H1 (cell line): Measurements from ENCODE around the gene DNAAF3. TPM values are rescaled to one million over a fixed set of nuclear protein-coding genes. Genes with fewer than 3 reads are reported as not detected.
A peak's percentile ranks its signal among the peaks of the same experiment; 100 is the strongest.

ENCODE experiments used
- CTCF ChIA-PET: fragments of 300-600 bp; sonication (Branson Sonifier 250); formaldehyde crosslinking; loops from one replicate; lab custom pipeline; 2021; ENCODE audit not compliant: partially characterized antibody; lab: Charles Lee
- POLR2A ChIA-PET: fragments of 300-600 bp; sonication (Branson Sonifier 250); formaldehyde crosslinking; loops from one replicate; lab custom pipeline; 2021; ENCODE audit warnings: inconsistent platforms; ENCODE audit not compliant: partially characterized antibody; lab: Charles Lee
- DNase-seq, 2 experiments: peaks; one replicate each; pipeline versions ENCODE4 v3.0.0 to v3.0.0-alpha.2; 2010 to 2022; ENCODE audit warnings: low spot score in 2 of 2, low read depth in 1 of 2, mixed read lengths in 1 of 2
- FAIRE-seq: peaks from 2 replicates; lab custom pipeline; 2011; peaks lifted over from hg19 to GRCh38; lab: Jason Lieb, UNC
- H2AFZ ChIP-seq: 2 replicates; pipeline ENCODE4 v1.8.1; 2012; ENCODE audit warnings: low read length, inconsistent platforms
- H2AK5ac ChIP-seq: 2 replicates; pipeline ENCODE4 v1.6.1; 2013; ENCODE audit warnings: low read depth, low read length
- H2BK120ac ChIP-seq: replicated peaks from 2 replicates; pipeline ENCODE3; 2013; ENCODE audit warnings: low read depth, low read length, inconsistent platforms
- H2BK12ac ChIP-seq: 2 replicates; pipeline ENCODE4 v1.6.1; 2013; ENCODE audit warnings: low read depth, low read length
- H2BK15ac ChIP-seq: 2 replicates; pipeline ENCODE4 v1.6.1; 2013; ENCODE audit warnings: low read length
- H2BK20ac ChIP-seq: 2 replicates; pipeline ENCODE4 v1.6.1; 2013; ENCODE audit warnings: low read length
- H2BK5ac ChIP-seq: 2 replicates; pipeline ENCODE4 v1.6.1; 2013; ENCODE audit warnings: low read depth, low read length
- H3K14ac ChIP-seq: 2 replicates; pipeline ENCODE4 v1.6.1; 2013; ENCODE audit warnings: inconsistent platforms; ENCODE audit not compliant: insufficient read length
- H3K18ac ChIP-seq: 2 replicates; pipeline ENCODE4 v1.6.1; 2013; ENCODE audit warnings: low read length; ENCODE audit errors: extremely low read depth
- H3K23ac ChIP-seq: 2 replicates; pipeline ENCODE4 v1.6.1; 2013; ENCODE audit warnings: inconsistent platforms; ENCODE audit not compliant: insufficient read length
- H3K23me2 ChIP-seq: 2 replicates; pipeline ENCODE4 v1.6.1; 2013; ENCODE audit warnings: low read depth, low read length
- H3K27ac ChIP-seq: 2 replicates; pipeline ENCODE4 v1.6.1; 2011; ENCODE audit warnings: low read depth, low read length, inconsistent platforms
- H3K27me3 ChIP-seq, 4 experiments: replicated peaks in 1 of 4; 1 replicate in 1 of 4; 2 replicates in 3 of 4; pipeline versions ENCODE4 v1.6.1 to v1.8.1; 2011 to 2013; ENCODE audit warnings: low read length in 3 of 4, mild to moderate bottlenecking in 3 of 4, inconsistent platforms in 2 of 4, mixed read lengths in 2 of 4, moderate library complexity in 1 of 4; ENCODE audit not compliant: control insufficient read depth in 3 of 4, insufficient read depth in 3 of 4; ENCODE audit errors: extremely low read depth in 1 of 4
- H3K36me3 ChIP-seq, 4 experiments: 2 replicates each; pipeline versions ENCODE4 v1.6.1 to v1.8.1; 2011 to 2013; ENCODE audit warnings: mild to moderate bottlenecking in 4 of 4, low read length in 3 of 4, moderate library complexity in 2 of 4, control low read depth in 1 of 4, inconsistent platforms in 1 of 4; ENCODE audit not compliant: insufficient read depth in 4 of 4, control insufficient read depth in 2 of 4
- H3K4ac ChIP-seq: replicated peaks from 2 replicates; pipeline ENCODE3; 2013; ENCODE audit warnings: low read length, low read depth, mixed read lengths, inconsistent platforms; ENCODE audit not compliant: insufficient read length
- H3K4me1 ChIP-seq, 4 experiments: replicated peaks in 1 of 4; 1 replicate in 1 of 4; 2 replicates in 3 of 4; pipeline versions ENCODE4 v1.6.1 to v1.8.1; 2011 to 2013; ENCODE audit warnings: low read length in 3 of 4, inconsistent platforms in 2 of 4, mixed read lengths in 1 of 4; ENCODE audit not compliant: insufficient read depth in 4 of 4, control insufficient read depth in 3 of 4
- H3K4me2 ChIP-seq, 2 experiments: 2 replicates each; pipeline versions ENCODE4 v1.6.1 to v1.8.1; 2011 to 2013; ENCODE audit warnings: low read depth in 2 of 2, low read length in 2 of 2, control low read depth in 1 of 2, inconsistent platforms in 1 of 2, mild to moderate bottlenecking in 1 of 2; ENCODE audit not compliant: insufficient read depth in 1 of 2
- H3K4me3 ChIP-seq, 4 experiments: fragments of 200-600, 300-600 bp in 1 of 4; sonication (generic), shearing (Covaris generic), sonication (Bioruptor Twin) in 1 of 4; 2 replicates each; pipeline versions ENCODE4 v1.5.1 to v1.8.1; 2011 to 2016; ENCODE audit warnings: low read length in 4 of 4, low read depth in 3 of 4, control low read depth in 2 of 4, inconsistent platforms in 2 of 4, mild to moderate bottlenecking in 2 of 4, mixed read lengths in 1 of 4, moderate library complexity in 1 of 4; ENCODE audit not compliant: insufficient read depth in 2 of 4; ENCODE audit errors: extremely low read depth in 1 of 4
- H3K56ac ChIP-seq: replicated peaks from 2 replicates; pipeline ENCODE3; 2013; ENCODE audit warnings: low read depth, mild to moderate bottlenecking, mixed read lengths, low read length, inconsistent platforms; ENCODE audit not compliant: insufficient read length
- H3K79me1 ChIP-seq: 2 replicates; pipeline ENCODE4 v1.6.1; 2013; ENCODE audit warnings: low read depth, low read length, control low read depth
- H3K79me2 ChIP-seq, 2 experiments: 2 replicates each; pipeline versions ENCODE4 v1.6.1 to v1.8.1; 2012 to 2013; ENCODE audit warnings: low read length in 2 of 2, mild to moderate bottlenecking in 2 of 2, inconsistent platforms in 1 of 2; ENCODE audit not compliant: insufficient read depth in 2 of 2, control insufficient read depth in 1 of 2
- H3K9ac ChIP-seq, 4 experiments: replicated peaks in 1 of 4; 1 replicate in 1 of 4; 2 replicates in 3 of 4; pipeline versions ENCODE4 v1.6.1 to v1.8.1; 2011 to 2013; ENCODE audit warnings: low read depth in 3 of 4, low read length in 3 of 4, control low read depth in 2 of 4, mild to moderate bottlenecking in 2 of 4, moderate library complexity in 2 of 4, inconsistent platforms in 1 of 4; ENCODE audit errors: extremely low read depth in 1 of 4
- H3K9me3 ChIP-seq, 2 experiments: 2 replicates each; pipeline versions ENCODE4 v1.6.1 to v1.8.1; 2012 to 2013; ENCODE audit warnings: mild to moderate bottlenecking in 2 of 2, moderate library complexity in 2 of 2, control low read depth in 1 of 2, inconsistent platforms in 1 of 2, low read depth in 1 of 2, low read length in 1 of 2, mixed read lengths in 1 of 2; ENCODE audit not compliant: insufficient read depth in 2 of 2
- H4K20me1 ChIP-seq, 2 experiments: replicated peaks in 1 of 2; 2 replicates each; pipeline versions ENCODE3 to v1.8.1; 2011 to 2013; ENCODE audit warnings: inconsistent platforms in 2 of 2, low read length in 2 of 2, mild to moderate bottlenecking in 1 of 2; ENCODE audit not compliant: insufficient read depth in 2 of 2, control insufficient read depth in 1 of 2
- H4K5ac ChIP-seq: 2 replicates; pipeline ENCODE4 v1.6.1; 2013; ENCODE audit warnings: low read length, low read depth, mixed read lengths, inconsistent platforms; ENCODE audit not compliant: insufficient read length
- H4K8ac ChIP-seq: 2 replicates; pipeline ENCODE4 v1.8.0; 2013; ENCODE audit warnings: mild to moderate bottlenecking, moderate library complexity, low read length, inconsistent platforms; ENCODE audit not compliant: insufficient read depth; ENCODE audit errors: extremely low read depth
- H4K91ac ChIP-seq: replicated peaks from 2 replicates; pipeline ENCODE3; 2013; ENCODE audit warnings: low read length, mixed read lengths, inconsistent platforms; ENCODE audit not compliant: insufficient read length
- E2F6 ChIP-seq: IDR thresholded peaks from 2 replicates; pipeline ENCODE4 v1.6.1; 2012; ENCODE audit warnings: inconsistent platforms
- GABPA ChIP-seq: IDR thresholded peaks from 2 replicates; pipeline ENCODE4 v1.6.1; 2011; ENCODE audit warnings: mild to moderate bottlenecking, low read length, moderate library complexity, borderline replicate concordance; ENCODE audit not compliant: insufficient read depth
- HDAC2 ChIP-seq, 2 experiments: fragments of 300-600 bp in 1 of 2; sonication (generic) in 1 of 2; IDR thresholded peaks; 2 replicates each; pipeline ENCODE4 v1.6.1; 2011 to 2012; ENCODE audit warnings: low read depth in 2 of 2, low read length in 2 of 2, mild to moderate bottlenecking in 2 of 2, moderate library complexity in 2 of 2, borderline replicate concordance in 1 of 2, inconsistent platforms in 1 of 2
- MAFK ChIP-seq: IDR thresholded peaks from 2 replicates; pipeline ENCODE4 v1.6.1; 2012; ENCODE audit warnings: low read depth, mild to moderate bottlenecking, improper control_type of control experiment, low read length
- RAD21 ChIP-seq, 2 experiments: IDR thresholded peaks in 1 of 2; conservative IDR thresholded peaks in 1 of 2; 2 replicates each; pipeline ENCODE4 v1.6.1; 2011; ENCODE audit warnings: low read depth in 2 of 2, low read length in 2 of 2, improper control_type of control experiment in 1 of 2, inconsistent platforms in 1 of 2, mild to moderate bottlenecking in 1 of 2, moderate library complexity in 1 of 2
- SUZ12 ChIP-seq: fragments of 200-600 bp; sonication (generic); IDR thresholded peaks from 2 replicates; pipeline ENCODE4 v1.6.1; 2012; ENCODE audit warnings: mild to moderate bottlenecking, inconsistent platforms, low read length, moderate library complexity, mixed read lengths
- TBP ChIP-seq: IDR thresholded peaks from 2 replicates; pipeline ENCODE4 v1.6.1; 2011; ENCODE audit warnings: low read depth, low read length, improper control_type of control experiment
- TCF12 ChIP-seq: IDR thresholded peaks from 2 replicates; pipeline ENCODE4 v1.6.1; 2011; ENCODE audit warnings: low read depth, mild to moderate bottlenecking, low read length
- YY1 ChIP-seq: IDR thresholded peaks from 2 replicates; pipeline ENCODE4 v1.6.1; 2011; ENCODE audit warnings: low read depth, mild to moderate bottlenecking, low read length
- WGBS, 2 experiments: shearing (Covaris generic) in 1 of 2; methylation state at CpG; one replicate each; pipeline versions ENCODE4 v1.1.6 to v1.1.7; 2013 to 2015; ENCODE audit warnings: low lambda C conversion rate in 2 of 2, mixed read lengths in 2 of 2, inconsistent platforms in 1 of 2, low coverage in 1 of 2, missing lambda C conversion rate in 1 of 2; ENCODE audit not compliant: insufficient replicate concordance in 2 of 2, insufficient coverage in 1 of 2, insufficient read length in 1 of 2; ENCODE audit errors: extremely low coverage in 1 of 2, missing lambda C conversion rate in 1 of 2; 5-methylcytosine and 5-hydroxymethylcytosine counted together
- polyA plus RNA-seq, 7 experiments: library from polyadenylated mRNA; depleted of rRNA in 3 of 7; stranded (reverse) in 5 of 7; unstranded in 2 of 7; fragments of >200 nt in 5 of 7; fragments of 200-250 nt in 2 of 7; gene quantifications; 1 replicate in 5 of 7; 2 replicates in 1 of 7; 4 replicates in 1 of 7; pipeline versions ENCODE4 v1.2.1 to v1.2.3, GENCODE V29; 2011 to 2013; ENCODE audit warnings: missing spikeins in 2 of 7, mixed read lengths in 2 of 7
- total RNA-seq: library from RNA; stranded (reverse); fragmentation: NEBNext Ultra II Directional; extraction: Animal tissue kit (Norgen Biotek cat#: 25700); gene quantifications from 2 replicates; pipeline ENCODE4 v1.2.1, GENCODE V29; 2021
- TF ChIP-seq, protein P1 (sequence below), 3 experiments: IDR thresholded peaks; 1 replicate in 2 of 3; 2 replicates in 1 of 3; pipeline versions ENCODE4 v1.5.1 to v1.6.1; 2011; ENCODE audit warnings: low read length in 3 of 3, mild to moderate bottlenecking in 3 of 3, inconsistent platforms in 2 of 3, low read depth in 1 of 3, moderate library complexity in 1 of 3; ENCODE audit not compliant: insufficient read depth in 1 of 3; ENCODE audit errors: control extremely low read depth in 1 of 3

Gene DNAAF3
- total and polyA plus RNA-seq, 2 of the 8 experiments (the other 6 are each of a cell fraction or from before 2014, with no cell fraction given) = 5.4 to 8.0 TPM

DNA sequence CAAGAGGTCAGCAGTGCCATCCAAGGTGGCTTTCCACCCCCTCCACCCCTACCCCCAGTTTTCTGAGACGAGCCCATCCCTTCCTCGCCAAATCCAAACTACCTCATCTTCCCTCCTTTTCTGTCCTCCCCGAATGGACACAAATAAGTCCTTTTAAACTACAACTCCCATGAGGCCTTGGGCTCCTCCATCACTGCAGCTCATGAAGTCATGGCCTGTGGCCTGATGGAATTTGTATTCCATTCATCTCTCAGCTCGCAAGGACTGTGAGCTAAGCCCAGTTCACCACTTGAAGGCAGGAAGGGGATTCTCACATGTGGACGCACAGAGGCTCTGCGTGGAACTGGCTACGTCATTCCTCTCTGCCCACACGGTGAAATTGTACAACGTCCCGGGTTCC, 30.4 kb upstream of the DNAAF3 start:
- Histone ChIP-seq H3K9ac (no peak overlapping the region), H2AK5ac (no peak overlapping the region), H4K8ac (no peak overlapping the region; the same call in 1 of the 2 replicates), H4K20me1 (no peaks in the 10 kb centered on the region), H3K79me2 (no peaks in the 10 kb centered on the region), H3K79me1 (no peaks in the 10 kb centered on the region), H2BK20ac (no peak overlapping the region), H2BK120ac (no peak overlapping the region), H3K4ac (no peak overlapping the region), H3K4me1 (no peaks in the 10 kb centered on the region), H3K18ac (no peak overlapping the region), H3K27me3 (no peaks in the 10 kb centered on the region), H4K91ac (no peak overlapping the region), H3K27ac (no peak overlapping the region), H3K4me2 (no peak overlapping the region), H3K23me2 (no peaks in the 10 kb centered on the region; the same call in 1 of the 2 replicates), H3K23ac (no peak overlapping the region), H4K5ac (no peak overlapping the region), H3K36me3 (no peaks in the 10 kb centered on the region), H2BK12ac (no peak overlapping the region), H2BK15ac (no peak overlapping the region), H2BK5ac (no peak overlapping the region), H2AFZ (no peak overlapping the region), H3K14ac (no peak overlapping the region), H3K56ac (no peak overlapping the region), H3K4me3 (no peak overlapping the region), H3K9me3 (no peaks in the 10 kb centered on the region)
- no peak for FAIRE-seq
- POLR2A ChIA-PET = no interaction called here
- DNase-seq = no peak
- 86% methylated on average over 10 of the region's 10 CpGs; no CpG with 5 or more reads in 1 of the 2 experiments for WGBS, 2 experiments
- CTCF ChIA-PET = interaction anchor here (0.7 to 1.7 kb wide), 3 partner anchors 31 to 296 kb away, joined by 3 to 6 read pairs (median 4); partner anchors contain the start of gene DNAAF3
- TF ChIP-seq TCF12 = no peak
- TF ChIP-seq, protein P1, sequence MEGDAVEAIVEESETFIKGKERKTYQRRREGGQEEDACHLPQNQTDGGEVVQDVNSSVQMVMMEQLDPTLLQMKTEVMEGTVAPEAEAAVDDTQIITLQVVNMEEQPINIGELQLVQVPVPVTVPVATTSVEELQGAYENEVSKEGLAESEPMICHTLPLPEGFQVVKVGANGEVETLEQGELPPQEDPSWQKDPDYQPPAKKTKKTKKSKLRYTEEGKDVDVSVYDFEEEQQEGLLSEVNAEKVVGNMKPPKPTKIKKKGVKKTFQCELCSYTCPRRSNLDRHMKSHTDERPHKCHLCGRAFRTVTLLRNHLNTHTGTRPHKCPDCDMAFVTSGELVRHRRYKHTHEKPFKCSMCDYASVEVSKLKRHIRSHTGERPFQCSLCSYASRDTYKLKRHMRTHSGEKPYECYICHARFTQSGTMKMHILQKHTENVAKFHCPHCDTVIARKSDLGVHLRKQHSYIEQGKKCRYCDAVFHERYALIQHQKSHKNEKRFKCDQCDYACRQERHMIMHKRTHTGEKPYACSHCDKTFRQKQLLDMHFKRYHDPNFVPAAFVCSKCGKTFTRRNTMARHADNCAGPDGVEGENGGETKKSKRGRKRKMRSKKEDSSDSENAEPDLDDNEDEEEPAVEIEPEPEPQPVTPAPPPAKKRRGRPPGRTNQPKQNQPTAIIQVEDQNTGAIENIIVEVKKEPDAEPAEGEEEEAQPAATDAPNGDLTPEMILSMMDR (IDR thresholded peaks at IDR 0.05; ENCODE audit: control extremely low read depth in 1 of 3, insufficient read depth in 1 of 3, low read depth in 1 of 3, low read length in 3 of 3) = no peak
- TF ChIP-seq SUZ12 = no peak
- TF ChIP-seq YY1 = 0 out of 2 replicates have a peak, but pooled peaks have one; percentile 20
- no peak for TF ChIP-seq RAD21 (IDR thresholded peaks at IDR 0.05 in 1 of 2, conservative IDR thresholded peaks at IDR 0.05 in 1 of 2; ENCODE audit: low read depth in 2 of 2, low read length in 2 of 2)
- no peak for TF ChIP-seq MAFK
- no peak for TF ChIP-seq HDAC2 (IDR thresholded peaks at IDR 0.05; ENCODE audit: borderline replicate concordance in 1 of 2, low read depth in 2 of 2, low read length in 2 of 2)
- TF ChIP-seq TBP = no peak
- no peak for TF ChIP-seq E2F6
- TF ChIP-seq GABPA = no peak
